HCT116 (cell line): ENCODE measurements around the gene C10orf143. TPM values are rescaled to one million over a fixed set of nuclear protein-coding genes. Genes with fewer than 3 reads are reported as not detected.

ENCODE experiments used
- ATAC-seq: fragments of 200-7000 bp; cut with Tn5 transposase; 2 replicates; pipeline ENCODE4 v1.9.1; 2020; ENCODE audit warnings: mild to moderate bottlenecking, moderate library complexity
- BruUV-seq: library from RNA; stranded (reverse); fragments of 400-500 nt; replicated peaks from 2 replicates; lab custom pipeline; 2021; lab: Mats Ljungman, UMichigan
- CTCF ChIA-PET: fragments of 300-600 bp; sonication (Branson Sonifier 250); formaldehyde crosslinking; loops from one replicate; lab custom pipeline; 2021; ENCODE audit warnings: antibody characterized with exemption; lab: Charles Lee
- POLR2A ChIA-PET: fragments of 300-600, 350-600 bp; sonication (Branson Sonifier 250); formaldehyde crosslinking; loops from one replicate; lab custom pipeline; 2021; ENCODE audit warnings: antibody characterized with exemption; lab: Charles Lee
- RAD21 ChIA-PET, 2 experiments: fragments of 300-600 bp; sonication (Branson Sonifier 250); formaldehyde crosslinking; loops; one replicate each; lab custom pipeline; 2023; ENCODE audit warnings: low total read pairs in 2 of 2; ENCODE audit not compliant: uncharacterized antibody in 2 of 2, unreplicated experiment in 2 of 2, low non-redundant PET in 1 of 2; lab: Charles Lee
- DNase-seq: peaks from one replicate; pipeline ENCODE4 v3.0.0-alpha.2; 2010; ENCODE audit warnings: low read depth, low spot score
- H2AFZ ChIP-seq: fragments of 200-600 bp; shearing (Covaris generic), sonication (generic); 2 replicates; pipeline ENCODE4 v1.6.1; 2017; ENCODE audit warnings: low read depth, mixed run types, mixed read lengths, antibody characterized with exemption, low read length; ENCODE audit not compliant: poor library complexity, severe bottlenecking
- H3K27ac ChIP-seq: 2 replicates; pipeline ENCODE4 v1.5.1; 2012; ENCODE audit warnings: low read depth, low read length
- H3K27me3 ChIP-seq: fragments of 200-600 bp; sonication (generic); 2 replicates; pipeline ENCODE4 v1.6.1; 2016; ENCODE audit warnings: mixed run types, low read length, mixed read lengths; ENCODE audit not compliant: insufficient read depth
- H3K36me3 ChIP-seq, 2 experiments: fragments of 200-500 bp in 1 of 2; fragments of 200-600 bp in 1 of 2; sonication (Bioruptor generic) in 1 of 2; sonication (generic) in 1 of 2; 2 replicates each; pipeline versions ENCODE4 v1.5.1 to v1.6.1; 2014 to 2016; ENCODE audit warnings: low read length in 2 of 2, inconsistent platforms in 1 of 2, mixed read lengths in 1 of 2, mixed run types in 1 of 2; ENCODE audit not compliant: insufficient read depth in 2 of 2, control insufficient read depth in 1 of 2
- H3K4me1 ChIP-seq, 2 experiments: fragments of 200-600 bp in 1 of 2; sonication (generic) in 1 of 2; 2 replicates each; pipeline versions ENCODE4 v1.5.1 to v1.6.1; 2012 to 2017; ENCODE audit warnings: low read length in 2 of 2, inconsistent platforms in 1 of 2, mild to moderate bottlenecking in 1 of 2, mixed read lengths in 1 of 2, mixed run types in 1 of 2, moderate library complexity in 1 of 2; ENCODE audit not compliant: insufficient read depth in 2 of 2, control insufficient read depth in 1 of 2
- H3K4me2 ChIP-seq: fragments of 200-600 bp; sonication (generic); 2 replicates; pipeline ENCODE4 v1.6.1; 2017; ENCODE audit warnings: mixed run types, low read length, mixed read lengths
- H3K4me3 ChIP-seq, 2 experiments: fragments of 200-600 bp in 1 of 2; sonication (generic) in 1 of 2; replicated peaks in 1 of 2; 2 replicates each; pipeline ENCODE4 v1.5.1; 2011 to 2016; ENCODE audit warnings: low read length in 2 of 2, control low read depth in 1 of 2, low read depth in 1 of 2, mild to moderate bottlenecking in 1 of 2, mixed read lengths in 1 of 2, mixed run types in 1 of 2
- H3K79me2 ChIP-seq: fragments of 200-600 bp; sonication (generic); 2 replicates; pipeline ENCODE4 v1.6.1; 2017; ENCODE audit warnings: mild to moderate bottlenecking, mixed run types, low read length, moderate library complexity, mixed read lengths; ENCODE audit not compliant: insufficient read depth
- H3K9ac ChIP-seq: fragments of 200-600 bp; sonication (generic); 2 replicates; pipeline ENCODE4 v1.6.1; 2016; ENCODE audit warnings: low read length, mixed read lengths
- H3K9me2 ChIP-seq: fragments of 200-600 bp; sonication (generic), shearing (Covaris generic); 2 replicates; pipeline ENCODE4 v1.6.1; 2017; ENCODE audit warnings: mixed run types, mild to moderate bottlenecking, moderate library complexity; ENCODE audit not compliant: insufficient read depth
- H3K9me3 ChIP-seq, 2 experiments: fragments of 200-500 bp in 1 of 2; fragments of 200-600 bp in 1 of 2; sonication (Bioruptor generic) in 1 of 2; sonication (generic) in 1 of 2; 2 replicates each; pipeline ENCODE4 v1.6.1; 2014 to 2017; ENCODE audit warnings: low read length in 2 of 2, mixed read lengths in 2 of 2, inconsistent platforms in 1 of 2, low read depth in 1 of 2, mild to moderate bottlenecking in 1 of 2, mixed run types in 1 of 2, moderate library complexity in 1 of 2; ENCODE audit not compliant: control insufficient read depth in 1 of 2, insufficient read depth in 1 of 2
- H4K20me1 ChIP-seq: fragments of 200-600 bp; sonication (generic), shearing (Covaris generic); 2 replicates; pipeline ENCODE4 v1.6.1; 2017; ENCODE audit warnings: mixed run types, mild to moderate bottlenecking, moderate library complexity; ENCODE audit not compliant: insufficient read depth
- ATF3 ChIP-seq: IDR thresholded peaks from 2 replicates; pipeline ENCODE4 v1.6.1; 2012
- CEBPB ChIP-seq: IDR thresholded peaks from 2 replicates; pipeline ENCODE4 v1.6.1; 2012; ENCODE audit warnings: low read depth
- EGR1 ChIP-seq: IDR thresholded peaks from 2 replicates; pipeline ENCODE4 v1.6.1; 2012; ENCODE audit warnings: low read depth
- EZH2 ChIP-seq: fragments of 200-600 bp; sonication (generic); IDR thresholded peaks from 2 replicates; pipeline ENCODE4 v1.6.1; 2017; ENCODE audit warnings: antibody characterized with exemption, mixed run types
- FOSL1 ChIP-seq: IDR thresholded peaks from 2 replicates; pipeline ENCODE4 v1.6.1; 2012; ENCODE audit warnings: low read depth
- JUND ChIP-seq: IDR thresholded peaks from 2 replicates; pipeline ENCODE4 v1.6.1; 2012
- POLR2A ChIP-seq: IDR thresholded peaks from 2 replicates; pipeline ENCODE4 v1.7.0; 2011; ENCODE audit warnings: borderline replicate concordance; ENCODE audit not compliant: insufficient read depth, insufficient read length; ENCODE audit errors: extremely low read depth
- POLR2AphosphoS5 ChIP-seq: IDR thresholded peaks from 2 replicates; pipeline ENCODE4 v1.6.1; 2011; ENCODE audit warnings: mild to moderate bottlenecking, low read depth, low read length, moderate library complexity
- RAD21 ChIP-seq: IDR thresholded peaks from 2 replicates; pipeline ENCODE4 v1.6.1; 2012; ENCODE audit warnings: low read depth, mild to moderate bottlenecking
- SP1 ChIP-seq: IDR thresholded peaks from 2 replicates; pipeline ENCODE4 v1.6.1; 2012; ENCODE audit warnings: low read depth
- SRF ChIP-seq: IDR thresholded peaks from 2 replicates; pipeline ENCODE4 v1.6.1; 2012; ENCODE audit warnings: low read depth
- TCF7L2 ChIP-seq: IDR thresholded peaks from 2 replicates; pipeline ENCODE4 v1.7.0; 2011; ENCODE audit warnings: borderline replicate concordance, inconsistent platforms; ENCODE audit not compliant: insufficient read depth, insufficient read length; ENCODE audit errors: extremely low read depth
- ZNF274 ChIP-seq: fragments of 200-500 bp; sonication (Bioruptor generic); IDR thresholded peaks from 2 replicates; pipeline ENCODE4 v1.6.1; 2014; ENCODE audit warnings: mild to moderate bottlenecking, low read depth, low read length, inconsistent platforms
- intact Hi-C: fragments of 100-400 bp; cut with micrococcal nuclease; formaldehyde crosslinking; loops from 2 replicates; pipeline ENCODE4 v1.10.0; 2022
- total RNA-seq: library from RNA; stranded (reverse); gene quantifications from one replicate; pipeline ENCODE4 v1.2.1, GENCODE V29; 2021; ENCODE audit not compliant: unreplicated experiment
- TF ChIP-seq, protein P1 (sequence below): IDR thresholded peaks from 2 replicates; pipeline ENCODE4 v1.6.1; 2012; ENCODE audit warnings: low read depth
- TF ChIP-seq, protein P2 (sequence below): IDR thresholded peaks from 2 replicates; pipeline ENCODE4 v1.6.1; 2012
- TF ChIP-seq, protein P3 (sequence below): IDR thresholded peaks from 2 replicates; pipeline ENCODE4 v1.6.1; 2011; ENCODE audit warnings: mild to moderate bottlenecking, low read length, moderate library complexity; ENCODE audit not compliant: insufficient replicate concordance; ENCODE audit errors: extremely low read depth

C10orf143 gene
- total RNA-seq, 1 experiment from 2014 or later, result 0.66 TPM

- BruUV-seq, result no TSS peak
- CTCF ChIA-PET, result no interaction called here
- intact Hi-C loops, result no loop called here
These were observed 30.2 kb downstream of the C10orf143 start for GRCh38 chr10:130080461-130080814.

More at GRCh38 chr10:130080461-130080814, 30.2 kb downstream of the C10orf143 start:
- Histone ChIP-seq H3K79me2 (no peaks in the 10 kb centered on the region), H3K27ac (no peak overlapping the region), H3K9ac (no peak overlapping the region), H3K4me1 (no peaks in the 10 kb centered on the region), H3K27me3 (peaks cover 4% of the 10 kb centered on the region), H2AFZ (no peak overlapping the region), H3K36me3 (no peaks in the 10 kb centered on the region), H4K20me1 (no peaks in the 10 kb centered on the region), H3K4me2 (no peak overlapping the region), H3K4me3 (no peak overlapping the region), H3K9me3 (no peaks in the 10 kb centered on the region), H3K9me2 (no peaks in the 10 kb centered on the region)
- POLR2A ChIA-PET, result no interaction called here
- TF ChIP-seq RAD21 (no peak), TCF7L2 (no peak), SRF (no peak), FOSL1 (no peak), SP1 (no peak), EZH2 (no peak), POLR2A (no peak), ZNF274 (no peak), EGR1 (no peak), POLR2AphosphoS5 (no peak), JUND (no peak), ATF3 (no peak), CEBPB (no peak)
- TF ChIP-seq, protein P1, sequence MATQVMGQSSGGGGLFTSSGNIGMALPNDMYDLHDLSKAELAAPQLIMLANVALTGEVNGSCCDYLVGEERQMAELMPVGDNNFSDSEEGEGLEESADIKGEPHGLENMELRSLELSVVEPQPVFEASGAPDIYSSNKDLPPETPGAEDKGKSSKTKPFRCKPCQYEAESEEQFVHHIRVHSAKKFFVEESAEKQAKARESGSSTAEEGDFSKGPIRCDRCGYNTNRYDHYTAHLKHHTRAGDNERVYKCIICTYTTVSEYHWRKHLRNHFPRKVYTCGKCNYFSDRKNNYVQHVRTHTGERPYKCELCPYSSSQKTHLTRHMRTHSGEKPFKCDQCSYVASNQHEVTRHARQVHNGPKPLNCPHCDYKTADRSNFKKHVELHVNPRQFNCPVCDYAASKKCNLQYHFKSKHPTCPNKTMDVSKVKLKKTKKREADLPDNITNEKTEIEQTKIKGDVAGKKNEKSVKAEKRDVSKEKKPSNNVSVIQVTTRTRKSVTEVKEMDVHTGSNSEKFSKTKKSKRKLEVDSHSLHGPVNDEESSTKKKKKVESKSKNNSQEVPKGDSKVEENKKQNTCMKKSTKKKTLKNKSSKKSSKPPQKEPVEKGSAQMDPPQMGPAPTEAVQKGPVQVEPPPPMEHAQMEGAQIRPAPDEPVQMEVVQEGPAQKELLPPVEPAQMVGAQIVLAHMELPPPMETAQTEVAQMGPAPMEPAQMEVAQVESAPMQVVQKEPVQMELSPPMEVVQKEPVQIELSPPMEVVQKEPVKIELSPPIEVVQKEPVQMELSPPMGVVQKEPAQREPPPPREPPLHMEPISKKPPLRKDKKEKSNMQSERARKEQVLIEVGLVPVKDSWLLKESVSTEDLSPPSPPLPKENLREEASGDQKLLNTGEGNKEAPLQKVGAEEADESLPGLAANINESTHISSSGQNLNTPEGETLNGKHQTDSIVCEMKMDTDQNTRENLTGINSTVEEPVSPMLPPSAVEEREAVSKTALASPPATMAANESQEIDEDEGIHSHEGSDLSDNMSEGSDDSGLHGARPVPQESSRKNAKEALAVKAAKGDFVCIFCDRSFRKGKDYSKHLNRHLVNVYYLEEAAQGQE, result no peak
- TF ChIP-seq, protein P2, sequence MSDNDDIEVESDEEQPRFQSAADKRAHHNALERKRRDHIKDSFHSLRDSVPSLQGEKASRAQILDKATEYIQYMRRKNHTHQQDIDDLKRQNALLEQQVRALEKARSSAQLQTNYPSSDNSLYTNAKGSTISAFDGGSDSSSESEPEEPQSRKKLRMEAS, result no peak
- TF ChIP-seq, protein P3, sequence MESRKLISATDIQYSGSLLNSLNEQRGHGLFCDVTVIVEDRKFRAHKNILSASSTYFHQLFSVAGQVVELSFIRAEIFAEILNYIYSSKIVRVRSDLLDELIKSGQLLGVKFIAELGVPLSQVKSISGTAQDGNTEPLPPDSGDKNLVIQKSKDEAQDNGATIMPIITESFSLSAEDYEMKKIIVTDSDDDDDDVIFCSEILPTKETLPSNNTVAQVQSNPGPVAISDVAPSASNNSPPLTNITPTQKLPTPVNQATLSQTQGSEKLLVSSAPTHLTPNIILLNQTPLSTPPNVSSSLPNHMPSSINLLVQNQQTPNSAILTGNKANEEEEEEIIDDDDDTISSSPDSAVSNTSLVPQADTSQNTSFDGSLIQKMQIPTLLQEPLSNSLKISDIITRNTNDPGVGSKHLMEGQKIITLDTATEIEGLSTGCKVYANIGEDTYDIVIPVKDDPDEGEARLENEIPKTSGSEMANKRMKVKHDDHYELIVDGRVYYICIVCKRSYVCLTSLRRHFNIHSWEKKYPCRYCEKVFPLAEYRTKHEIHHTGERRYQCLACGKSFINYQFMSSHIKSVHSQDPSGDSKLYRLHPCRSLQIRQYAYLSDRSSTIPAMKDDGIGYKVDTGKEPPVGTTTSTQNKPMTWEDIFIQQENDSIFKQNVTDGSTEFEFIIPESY, result no peak
- ATAC-seq (no peak), DNase-seq (no peak)
- RAD21 ChIA-PET, result no interaction called here
